Stimulated activated CD4-positive, alpha-beta T cell treated with anti-CD3 and anti-CD28 coated beads, Interleukin-1b, Interleukin-23, amount 100 ng/mL, for 24 hours (primary cell): ENCODE data around the gene AIFM3.
"Not testable (repeated sequence)": the region's sequence is repeated elsewhere in the genome, so short reads cannot be mapped to it uniquely, and the experiment has no call there.

Source experiments
- DNase-seq, 4 experiments: peaks; one replicate each; pipeline ENCODE4 v3.0.0-alpha.2; 2020; ENCODE audit warnings: low read depth in 4 of 4, low spot score in 1 of 4

AIFM3 gene

GRCh38 chr22:20966883-20967696 is at the start of gene AIFM3:
Gene AIFM3 (plus strand): TSS chr22:20967255. CDS start chr22:20967945, 690 bp downstream.
- no peak for DNase-seq

DNA sequence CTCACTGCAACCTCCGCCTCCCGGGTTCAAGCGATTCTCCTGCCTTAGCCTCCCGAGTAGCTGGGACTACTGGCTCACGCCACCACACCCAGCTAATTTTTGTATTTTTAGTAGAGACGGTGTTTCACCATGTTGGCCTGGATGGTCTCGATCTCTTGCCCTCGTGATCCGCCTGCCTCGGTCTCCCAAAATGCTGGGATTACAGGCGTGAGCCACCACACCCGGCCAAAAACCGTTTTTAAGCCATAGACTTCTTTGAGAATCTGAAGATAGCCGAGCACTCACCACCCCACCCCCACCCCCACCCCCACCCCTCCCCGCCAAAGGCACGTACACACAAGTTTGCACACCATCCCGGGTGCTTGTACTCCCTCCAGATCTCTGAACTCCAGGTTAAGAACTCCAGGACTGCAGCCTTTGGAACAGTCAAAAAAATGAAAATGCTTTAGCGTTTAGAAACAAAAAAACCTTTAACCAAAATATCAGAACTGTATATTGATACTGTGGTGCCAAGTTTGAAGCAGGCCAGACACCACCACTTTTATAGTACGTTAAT is 48.3 kb upstream of the AIFM3 start:
- no peak for DNase-seq

DNA sequence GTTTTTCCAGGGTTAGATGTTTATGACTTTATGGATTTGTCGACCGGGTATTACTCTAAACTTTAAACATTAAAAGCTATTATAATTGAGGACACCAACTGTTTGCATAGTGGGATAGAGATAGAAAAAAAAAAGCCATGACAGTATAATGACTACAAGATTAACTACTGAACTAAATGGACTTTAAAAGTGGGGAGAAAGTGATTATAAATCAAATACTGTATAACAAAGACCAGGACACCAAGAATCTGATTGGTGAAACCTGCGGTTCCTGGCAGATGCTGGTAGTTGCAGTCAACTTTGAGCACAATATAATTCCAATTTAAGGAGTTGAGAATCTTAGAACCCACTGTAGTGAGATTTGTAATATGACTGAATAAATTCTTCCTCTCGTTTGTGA is 47.3 kb upstream of the AIFM3 start:
- no peak for DNase-seq

DNA sequence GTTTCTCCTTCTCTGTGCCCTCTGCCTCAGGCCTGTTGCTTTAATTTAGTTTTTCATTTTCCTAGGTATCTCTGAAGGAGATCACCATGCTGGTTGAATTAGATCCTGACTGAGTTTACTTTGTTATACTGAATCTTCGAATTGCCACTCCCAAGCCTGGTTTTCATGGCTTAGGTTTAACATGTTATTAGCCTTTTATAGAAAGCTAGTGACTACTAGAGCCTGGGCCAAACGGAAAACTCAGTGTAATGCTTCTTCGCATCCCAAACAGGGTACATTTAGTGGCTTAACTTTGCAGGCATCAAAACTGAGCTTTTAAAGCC is 46.2 kb upstream of the AIFM3 start:
- no peak for DNase-seq

- DNase-seq, result no peak
These were observed 44.8 kb upstream of the AIFM3 start for GRCh38 chr22:20922141-20922751.

- no peak for DNase-seq
These were observed 40.8 kb upstream of the AIFM3 start for GRCh38 chr22:20926243-20926642.

- no peak for DNase-seq
These were observed 39.0 kb upstream of the AIFM3 start for GRCh38 chr22:20927940-20928572.

- no peak for DNase-seq
These were observed 38.5 kb upstream of the AIFM3 start for GRCh38 chr22:20928573-20928967.

GRCh38 chr22:20930004-20930403 is 37.1 kb upstream of the AIFM3 start:
- no peak for DNase-seq

- DNase-seq, result not testable (repeated sequence)
These were observed 36.6 kb upstream of the AIFM3 start for GRCh38 chr22:20930435-20930834.

DNA sequence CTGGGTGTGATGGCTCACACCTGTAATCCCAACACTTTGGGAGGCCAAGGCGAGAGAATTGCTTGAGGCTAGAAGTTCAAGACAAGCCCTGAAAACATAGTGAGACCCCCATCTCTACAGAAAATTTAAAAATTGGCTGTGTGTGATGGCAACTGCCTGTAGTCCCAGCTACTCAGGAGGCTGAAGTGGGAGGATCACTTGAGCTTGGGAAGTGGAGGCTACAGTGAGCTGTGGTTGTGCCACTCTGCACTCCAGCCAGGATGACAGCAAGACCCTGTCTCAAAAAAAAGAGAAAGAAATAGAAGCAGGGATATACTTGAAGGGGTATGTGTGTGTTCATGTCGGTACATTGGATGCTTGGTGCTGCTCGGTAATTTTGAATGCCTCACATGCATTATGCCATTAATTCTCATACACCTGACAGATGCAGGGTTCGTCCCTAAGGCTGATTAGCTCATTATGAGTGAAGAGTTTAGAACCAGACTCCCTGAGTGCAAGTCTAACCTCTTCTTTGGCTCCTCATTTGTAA is 35.9 kb upstream of the AIFM3 start:
- no peak for DNase-seq

DNA sequence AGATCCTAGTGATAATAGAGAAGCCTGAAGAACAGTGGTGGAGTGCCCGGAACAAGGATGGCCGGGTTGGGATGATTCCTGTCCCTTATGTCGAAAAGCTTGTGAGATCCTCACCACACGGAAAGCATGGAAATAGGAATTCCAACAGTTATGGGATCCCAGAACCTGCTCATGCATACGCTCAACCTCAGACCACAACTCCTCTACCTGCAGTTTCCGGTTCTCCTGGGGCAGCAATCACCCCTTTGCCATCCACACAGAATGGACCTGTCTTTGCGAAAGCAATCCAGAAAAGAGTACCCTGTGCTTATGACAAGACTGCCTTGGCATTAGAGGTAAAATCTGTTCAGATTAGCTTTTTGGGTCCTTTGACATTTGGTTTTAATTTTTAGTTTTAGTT is 33.1 kb upstream of the AIFM3 start:
- DNase-seq, result no peak

DNA sequence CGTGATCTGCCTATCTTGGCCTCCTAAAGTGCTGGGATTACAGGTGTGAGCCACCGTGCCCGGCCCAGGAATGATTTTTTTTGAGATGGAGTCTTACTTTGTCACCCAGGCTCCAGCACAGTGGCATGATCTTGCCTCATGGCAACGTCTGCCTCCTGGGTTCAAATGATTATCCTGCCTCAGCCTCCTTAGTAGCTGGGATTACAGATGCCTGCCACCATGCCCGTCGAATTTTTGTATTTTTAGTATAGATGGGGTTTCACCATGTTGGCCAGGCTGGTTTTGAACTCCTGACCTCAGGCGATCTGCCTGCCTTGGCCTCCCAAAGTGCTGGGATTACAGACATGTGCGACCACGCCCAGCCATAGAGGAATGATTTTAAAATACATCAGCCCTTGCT is 32.0 kb upstream of the AIFM3 start:
- not testable (repeated sequence) for DNase-seq

DNA sequence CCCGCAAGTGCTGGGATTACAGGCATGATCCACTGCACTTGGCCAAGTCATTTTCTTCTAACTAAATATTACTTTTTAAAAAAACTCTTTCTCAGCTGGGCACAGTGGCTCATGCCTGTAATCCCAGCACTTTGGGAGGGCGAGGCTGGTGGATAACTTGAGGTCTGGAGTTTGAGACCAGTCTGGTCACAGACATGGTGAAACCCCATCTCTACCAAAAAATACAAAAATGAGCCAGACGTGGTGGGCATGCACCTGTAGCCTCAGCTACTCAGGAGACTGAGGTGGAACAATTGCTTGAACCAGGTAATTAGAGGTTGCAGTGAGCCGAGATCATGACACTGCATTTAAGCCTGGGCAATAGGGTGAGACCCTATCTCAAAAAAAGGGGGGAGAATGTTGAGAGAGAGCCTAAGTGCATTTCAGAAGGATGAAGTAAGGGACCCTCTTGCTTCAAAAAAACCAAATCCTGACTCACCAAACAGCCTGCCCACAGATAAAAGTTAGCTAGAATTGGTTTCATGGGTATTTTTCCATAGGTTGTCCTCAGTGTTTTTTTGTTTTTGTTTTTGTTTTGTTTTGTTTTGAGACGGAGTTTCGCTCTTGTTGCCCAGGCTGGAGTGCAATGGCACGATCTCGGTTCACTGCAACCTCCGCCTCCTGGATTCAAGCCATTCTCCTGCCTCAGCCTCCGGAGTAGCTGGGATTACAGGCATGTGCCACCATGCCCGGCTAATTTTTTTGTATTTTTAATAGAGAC is 31.1 kb upstream of the AIFM3 start:
- not testable (repeated sequence) for DNase-seq

- no peak for DNase-seq
These were observed 29.8 kb upstream of the AIFM3 start for GRCh38 chr22:20937031-20937793.

GRCh38 chr22:20937794-20938671 is 29.0 kb upstream of the AIFM3 start:
- no peak for DNase-seq

DNA sequence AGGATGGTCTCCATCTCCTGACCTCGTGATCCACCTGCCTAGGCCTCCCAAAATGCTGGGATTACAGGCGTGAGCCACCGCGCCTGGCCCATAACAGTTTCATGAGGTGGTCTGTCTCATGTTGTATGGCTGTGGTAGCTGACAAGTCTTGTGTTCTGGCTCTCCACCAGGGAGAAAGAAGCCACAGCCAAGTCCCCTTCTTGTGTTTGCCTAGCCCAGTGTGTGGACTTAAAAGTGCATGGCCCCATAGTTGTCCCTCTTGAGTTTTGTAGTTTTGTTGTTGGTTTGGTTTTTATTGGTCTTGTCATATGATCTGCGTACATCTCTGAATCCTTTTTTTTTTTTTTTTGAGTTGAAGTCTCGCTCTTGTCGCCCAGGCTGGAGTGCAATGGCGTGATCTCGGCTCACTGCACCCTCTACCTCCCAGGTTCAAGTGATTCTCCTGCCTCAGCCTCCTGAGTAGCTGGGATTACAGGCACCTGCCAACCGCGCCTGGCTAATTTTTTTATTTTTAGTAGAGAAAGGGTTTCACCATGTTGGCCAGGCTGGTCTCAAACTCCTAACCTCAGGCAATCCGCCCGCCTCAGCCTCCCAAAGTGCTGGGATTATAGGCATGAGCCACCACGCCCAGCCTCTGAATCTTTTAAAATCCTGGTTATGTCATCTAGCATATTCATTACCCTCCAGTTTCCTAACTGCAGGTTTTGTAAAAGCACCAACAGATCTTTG is 27.4 kb upstream of the AIFM3 start:
- DNase-seq, result not testable (repeated sequence)

- DNase-seq, result no peak
These were observed 26.8 kb upstream of the AIFM3 start for GRCh38 chr22:20940186-20940651.
